GM21381 (cell line): ENCODE measurements around the gene MS4A10.

Experiments
- ATAC-seq: cut with Tn5 transposase; IDR thresholded peaks from one replicate; pipeline ENCODE4 v1.9.1; 2021; ENCODE audit warnings: mild to moderate bottlenecking, moderate library complexity; ENCODE audit not compliant: unreplicated experiment

The MS4A10 gene

GRCh38 chr11:60764879-60765278 lies 20.3 kb upstream of the MS4A10 start:
- ATAC-seq: peak; percentile 39

GRCh38 chr11:60765355-60765754 lies 19.8 kb upstream of the MS4A10 start:
- ATAC-seq: no peak

GRCh38 chr11:60766547-60766946 lies 18.6 kb upstream of the MS4A10 start:
- no peak for ATAC-seq

- ATAC-seq: no peak
These were observed 17.7 kb upstream of the MS4A10 start for GRCh38 chr11:60767388-60767811.

- ATAC-seq: no peak
These were observed 16.9 kb upstream of the MS4A10 start for GRCh38 chr11:60768202-60768601.

- no peak for ATAC-seq
These were observed 15.9 kb upstream of the MS4A10 start for GRCh38 chr11:60769273-60769672.

- ATAC-seq: no peak
These were observed 15.3 kb upstream of the MS4A10 start for GRCh38 chr11:60769811-60770210.

GRCh38 chr11:60771146-60771545 lies 14.0 kb upstream of the MS4A10 start:
- no peak for ATAC-seq

GRCh38 chr11:60771879-60772525 lies 13.1 kb upstream of the MS4A10 start:
- no peak for ATAC-seq

- ATAC-seq: no peak
These were observed 12.5 kb upstream of the MS4A10 start for GRCh38 chr11:60772666-60773065.

- no peak for ATAC-seq
These were observed 10.4 kb upstream of the MS4A10 start for GRCh38 chr11:60774726-60775125.

- peak; percentile 73 for ATAC-seq
These were observed 9.6 kb upstream of the MS4A10 start for GRCh38 chr11:60775420-60775961.

GRCh38 chr11:60776167-60776566 lies 9.0 kb upstream of the MS4A10 start:
- ATAC-seq: no peak

- ATAC-seq: no peak
These were observed 8.0 kb upstream of the MS4A10 start for GRCh38 chr11:60777106-60777505.

- ATAC-seq: no peak
These were observed 7.6 kb upstream of the MS4A10 start for GRCh38 chr11:60777572-60777971.

GRCh38 chr11:60780065-60780464 lies 5.1 kb upstream of the MS4A10 start:
- no peak for ATAC-seq

- ATAC-seq: no peak
These were observed 4.4 kb upstream of the MS4A10 start for GRCh38 chr11:60780774-60781173.

GRCh38 chr11:60781286-60781980 lies 3.7 kb upstream of the MS4A10 start:
- no peak for ATAC-seq

- no peak for ATAC-seq
These were observed 3.2 kb upstream of the MS4A10 start for GRCh38 chr11:60781981-60782316.

- ATAC-seq: no peak
These were observed 2.6 kb upstream of the MS4A10 start for GRCh38 chr11:60782393-60783140.

- no peak for ATAC-seq
These were observed 2.0 kb upstream of the MS4A10 start for GRCh38 chr11:60783141-60783484.

- ATAC-seq: no peak
These were observed 1.2 kb upstream of the MS4A10 start for GRCh38 chr11:60783911-60784310.
